ENCODE measurements around the gene ARID1B.

ARID1B gene

GRCh38 chr6:157201083-157201482, 423.9 kb downstream of the ARID1B start:
- DNase-seq = no peak

- DNase-seq = no peak
Measured at GRCh38 chr6:157203312-157203744, 426.1 kb downstream of the ARID1B start.

GRCh38 chr6:157203764-157204163, 426.6 kb downstream of the ARID1B start:
- DNase-seq = no peak

GRCh38 chr6:157205473-157206358, 428.5 kb downstream of the ARID1B start:
- no peak for DNase-seq

- DNase-seq = no peak
Measured at GRCh38 chr6:157206359-157206815, 429.2 kb downstream of the ARID1B start.

GRCh38 chr6:157207521-157208076, 430.4 kb downstream of the ARID1B start:
- no peak for DNase-seq

GRCh38 chr6:157209865-157210530, 432.8 kb downstream of the ARID1B start:
- no peak for DNase-seq

GRCh38 chr6:157210954-157211353, 433.8 kb downstream of the ARID1B start:
- DNase-seq = no peak

GRCh38 chr6:157211603-157212455, 434.7 kb downstream of the ARID1B start:
- DNase-seq = no peak

- DNase-seq = no peak
Measured at GRCh38 chr6:157213426-157213825, 436.2 kb downstream of the ARID1B start.

GRCh38 chr6:157213907-157214565, 436.9 kb downstream of the ARID1B start:
- DNase-seq = no peak

- DNase-seq = no peak
Measured at GRCh38 chr6:157215717-157216116, 438.5 kb downstream of the ARID1B start.

- DNase-seq = no peak
Measured at GRCh38 chr6:157216570-157216969, 439.4 kb downstream of the ARID1B start.

- no peak for DNase-seq
Measured at GRCh38 chr6:157217198-157217893, 440.2 kb downstream of the ARID1B start.

- DNase-seq = no peak
Measured at GRCh38 chr6:157217894-157218370, 440.8 kb downstream of the ARID1B start.

GRCh38 chr6:157218371-157219198, 441.4 kb downstream of the ARID1B start:
- no peak for DNase-seq

GRCh38 chr6:157219201-157220200, 442.3 kb downstream of the ARID1B start:
- DNase-seq = no peak

GRCh38 chr6:157220485-157220884, 443.3 kb downstream of the ARID1B start:
- no peak for DNase-seq
